ENCODE results near the gene EMID1. TPM values are rescaled to one million over a fixed set of nuclear protein-coding genes. Genes with fewer than 3 reads are reported as not detected.

The EMID1 gene
- total RNA-seq, 3 donors from 2014 or later (not counting 1 experiment from before 2014, with no cell fraction given), result 0.59 to 1.3 (median 0.65) TPM

GRCh38 chr22:29298641-29299040 is 92.9 kb downstream of the EMID1 start:
- Mint-ChIP-seq H3K27me3 (ENCODE audit: low read depth in 2 of 2) (no peaks in the 10 kb centered on the region), H3K9me3 (no peaks in the 10 kb centered on the region), H3K4me3 (no peak overlapping the region), H3K27ac (peak overlapping the region; percentile 56 to 77), H3K36me3 (peaks cover 19% of the 10 kb centered on the region), H3K4me1 (peaks cover 8 to 20% of the 10 kb centered on the region in 2 donors)
- H3K4me3 ChIP-seq (ENCODE audit: low read length), result no peak overlapping the region
- DNase-seq (no peak), ATAC-seq (peak in 1 of 3 donors; percentile 10)
- intact Hi-C loops (cut with micrococcal nuclease), result no loop called here
- no peaks in the 10 kb centered on the region for H3K4me1 ChIP-seq (ENCODE audit: control insufficient read depth, insufficient read depth, low read length)
- no peaks in the 10 kb centered on the region for H3K9me3 ChIP-seq (ENCODE audit: control insufficient read depth, insufficient read depth, low read length)
- no peak for TF ChIP-seq CTCF (IDR thresholded peaks at IDR 0.05)
- WGBS (ENCODE audit: insufficient coverage), result 94% methylated on average over 8 of the region's 8 CpGs
- peaks cover 70% of the 10 kb centered on the region for H3K36me3 ChIP-seq (ENCODE audit: control insufficient read depth, insufficient read depth, low read length)
- no peak overlapping the region for H3K27ac ChIP-seq (ENCODE audit: low read length)
- no peaks in the 10 kb centered on the region for H3K27me3 ChIP-seq (ENCODE audit: control insufficient read depth, insufficient read depth, low read length)

DNA sequence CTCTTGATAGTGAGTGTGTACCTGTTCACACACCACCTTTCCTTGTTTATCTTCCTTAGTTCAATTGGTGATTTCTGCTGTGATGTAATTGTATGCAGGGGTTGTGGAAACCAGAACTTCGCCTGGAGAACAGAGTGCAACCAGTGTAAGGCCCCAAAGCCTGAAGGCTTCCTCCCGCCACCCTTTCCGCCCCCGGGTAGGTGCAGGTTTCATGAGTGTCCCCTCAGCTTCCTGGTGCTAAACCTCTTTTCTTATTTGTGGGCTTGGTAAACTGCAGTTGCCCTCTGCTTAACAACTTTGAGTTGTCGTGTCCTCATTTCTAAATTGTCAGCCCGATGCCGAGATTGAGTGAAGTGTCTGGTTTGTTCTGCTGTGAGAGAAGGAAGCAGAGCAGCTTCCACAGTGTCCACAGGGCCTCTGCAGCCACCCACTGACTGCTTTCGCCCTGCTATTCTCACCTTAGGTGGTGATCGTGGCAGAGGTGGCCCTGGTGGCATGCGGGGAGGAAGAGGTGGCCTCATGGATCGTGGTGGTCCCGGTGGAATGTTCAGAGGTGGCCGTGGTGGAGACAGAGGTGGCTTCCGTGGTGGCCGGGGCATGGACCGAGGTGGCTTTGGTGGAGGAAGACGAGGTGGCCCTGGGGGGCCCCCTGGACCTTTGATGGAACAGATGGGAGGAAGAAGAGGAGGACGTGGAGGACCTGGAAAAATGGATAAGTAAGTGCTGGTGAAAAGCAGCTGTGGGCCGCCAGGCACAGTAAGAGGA is 93.6 kb downstream of the EMID1 start:
- whole genome bisulfite sequencing (ENCODE audit: insufficient coverage), result 91% methylated on average over 19 of the region's 19 CpGs
- peaks cover 19% of the 10 kb centered on the region for H3K36me3 Mint-ChIP-seq

GRCh38 chr22:29300467-29300806 is 94.7 kb downstream of the EMID1 start:
- Histone ChIP-seq H3K9me3 (ENCODE audit: control insufficient read depth, insufficient read depth, low read length) (no peaks in the 10 kb centered on the region), H3K27ac (ENCODE audit: low read length) (no peak overlapping the region), H3K36me3 (ENCODE audit: control insufficient read depth, insufficient read depth, low read length) (peaks cover 53% of the 10 kb centered on the region), H3K4me3 (ENCODE audit: low read length) (no peak overlapping the region), H3K4me1 (ENCODE audit: control insufficient read depth, insufficient read depth, low read length) (no peaks in the 10 kb centered on the region), H3K27me3 (ENCODE audit: control insufficient read depth, insufficient read depth, low read length) (peaks cover 2% of the 10 kb centered on the region)
- peaks cover 8 to 20% of the 10 kb centered on the region in 2 donors for H3K4me1 Mint-ChIP-seq
- intact Hi-C loops (cut with micrococcal nuclease), result no loop called here
- H3K27me3 Mint-ChIP-seq (ENCODE audit: low read depth in 2 of 2), result peaks cover 0 to 8% of the 10 kb centered on the region in 2 donors
- no peak for TF ChIP-seq CTCF (IDR thresholded peaks at IDR 0.05)
- peak overlapping the region; percentile 59 to 73 for H3K27ac Mint-ChIP-seq
- peaks cover 19% of the 10 kb centered on the region for H3K36me3 Mint-ChIP-seq
- ATAC-seq (no peak), DNase-seq (no peak)
- 89% methylated on average over 4 of the region's 4 CpGs for WGBS (ENCODE audit: insufficient coverage)
- H3K9me3 Mint-ChIP-seq, result no peaks in the 10 kb centered on the region
- no peak overlapping the region for H3K4me3 Mint-ChIP-seq

More for the DNA sequence above, 93.6 kb downstream of the EMID1 start:
- H3K9me3 ChIP-seq (ENCODE audit: control insufficient read depth, insufficient read depth, low read length), result no peaks in the 10 kb centered on the region
- no peak overlapping the region for H3K4me3 ChIP-seq (ENCODE audit: low read length)
- TF ChIP-seq CTCF (IDR thresholded peaks at IDR 0.05), result no peak
- Mint-ChIP-seq H3K9me3 (no peaks in the 10 kb centered on the region), H3K27me3 (ENCODE audit: low read depth in 2 of 2) (no peaks in the 10 kb centered on the region), H3K4me1 (peaks cover 8 to 20% of the 10 kb centered on the region in 2 donors), H3K27ac (peak overlapping the region; percentile 77), H3K4me3 (no peak overlapping the region)
- intact Hi-C loops (cut with micrococcal nuclease), result no loop called here
- DNase-seq, result no peak
- H3K27ac ChIP-seq (ENCODE audit: low read length), result no peak overlapping the region
- ATAC-seq, result peak in 1 of 3 donors; percentile 8
- H3K4me1 ChIP-seq (ENCODE audit: control insufficient read depth, insufficient read depth, low read length), result no peaks in the 10 kb centered on the region
- H3K27me3 ChIP-seq (ENCODE audit: control insufficient read depth, insufficient read depth, low read length), result no peaks in the 10 kb centered on the region
- H3K36me3 ChIP-seq (ENCODE audit: control insufficient read depth, insufficient read depth, low read length), result peaks cover 65% of the 10 kb centered on the region

Data from natural killer cell (primary cell).